GM20431 (cell line): Measurements from ENCODE around the gene NLRP13.
"Not testable (repeated sequence)": the region's sequence is repeated elsewhere in the genome, so short reads cannot be mapped to it uniquely, and the experiment has no call there.

Experiments used
- in situ Hi-C: fragments of 300-500 bp; cut with MseI, MboI; formaldehyde crosslinking; loops from one replicate; pipeline ENCODE4 v1.15.0; 2020; ENCODE audit warnings: low sequenced_read_pairs; ENCODE audit not compliant: unreplicated experiment

The NLRP13 gene

DNA sequence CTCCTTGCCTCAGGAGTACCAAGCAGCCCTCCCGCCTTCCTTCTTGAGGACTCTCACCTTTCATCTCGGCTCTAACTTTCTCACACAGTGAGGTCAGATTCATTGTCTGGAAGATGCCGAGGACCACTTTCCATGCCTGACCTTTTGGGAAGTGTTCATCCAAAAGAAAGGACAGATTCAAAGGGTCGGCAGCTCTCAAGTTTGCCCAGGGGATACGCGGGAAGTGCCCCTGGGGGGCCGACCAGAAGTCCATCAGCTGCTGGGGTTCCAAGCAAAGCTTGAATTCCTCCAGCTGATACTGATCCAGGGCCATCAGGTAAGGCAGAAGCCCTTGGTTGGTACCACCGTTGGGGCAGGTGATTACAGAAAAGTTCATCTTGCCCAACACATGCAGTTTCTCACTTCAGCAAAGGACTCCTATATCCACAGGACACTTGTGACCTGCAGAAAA, at the start of gene NLRP13:
TSS of gene NLRP13 (minus strand) at position 401 of the 451 bp plus-strand sequence. CDS start at position 376, 25 bp downstream.
- in situ Hi-C loops: no loop called here

DNA sequence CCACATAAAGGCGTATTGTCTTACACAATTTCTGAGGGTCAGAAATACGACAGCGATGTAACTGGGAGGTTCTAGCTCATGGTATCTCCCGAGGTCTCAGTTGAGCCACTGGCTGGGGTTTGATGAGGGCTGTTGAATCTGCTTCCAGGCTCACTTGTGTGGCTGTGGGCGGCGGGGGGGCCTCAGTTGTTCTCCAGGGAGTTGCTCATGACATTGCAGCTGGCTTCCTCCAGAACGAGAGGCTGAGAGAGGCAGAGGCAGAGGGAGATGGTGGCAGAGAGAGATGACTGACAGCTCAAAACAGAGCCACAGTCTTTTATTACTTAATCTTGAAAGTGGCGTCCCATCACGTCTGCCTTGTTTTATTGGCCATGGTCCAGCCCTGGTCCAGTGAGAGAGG, 48.3 kb upstream of the NLRP13 start:
- in situ Hi-C loops: no loop called here

DNA sequence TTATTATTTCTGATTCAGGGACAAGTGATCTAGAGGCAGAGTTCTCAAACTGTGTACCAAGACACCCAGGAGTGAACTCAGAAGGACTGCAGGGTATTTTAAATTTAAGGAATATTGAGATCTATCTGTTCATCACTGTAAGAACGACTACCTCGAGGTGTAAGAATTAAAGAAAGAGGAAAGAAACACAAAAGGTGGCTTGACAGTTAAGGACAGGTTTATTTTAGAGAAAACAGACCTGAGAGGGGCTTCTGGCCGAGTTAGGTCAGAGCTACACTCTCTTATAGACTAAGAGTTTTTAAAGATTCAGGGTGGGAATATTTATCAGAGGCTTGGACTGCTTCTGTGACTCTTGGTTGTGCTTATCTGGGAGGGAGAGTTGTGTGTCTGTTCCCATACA, 41.8 kb upstream of the NLRP13 start:
- in situ Hi-C loops: no loop called here

DNA sequence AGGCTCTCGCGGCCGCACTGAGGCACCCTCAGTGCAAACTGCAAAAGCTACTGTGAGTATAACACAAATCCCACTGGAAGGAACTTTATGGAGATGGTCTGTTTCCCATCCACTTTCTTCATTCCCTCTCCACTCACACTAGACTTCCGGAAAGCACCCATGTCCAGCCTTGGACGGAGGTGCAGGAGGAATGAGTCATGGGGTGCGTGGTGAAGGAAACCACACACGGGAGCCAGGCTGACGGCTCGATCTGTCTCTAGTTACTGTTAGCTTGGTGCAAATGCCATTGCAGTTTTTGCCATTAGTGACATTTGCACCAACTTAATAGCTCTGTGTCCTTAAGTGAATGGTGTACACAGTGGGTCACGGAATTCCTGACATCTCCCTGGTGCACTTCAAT, 30.1 kb upstream of the NLRP13 start:
- in situ Hi-C loops: no loop called here

DNA sequence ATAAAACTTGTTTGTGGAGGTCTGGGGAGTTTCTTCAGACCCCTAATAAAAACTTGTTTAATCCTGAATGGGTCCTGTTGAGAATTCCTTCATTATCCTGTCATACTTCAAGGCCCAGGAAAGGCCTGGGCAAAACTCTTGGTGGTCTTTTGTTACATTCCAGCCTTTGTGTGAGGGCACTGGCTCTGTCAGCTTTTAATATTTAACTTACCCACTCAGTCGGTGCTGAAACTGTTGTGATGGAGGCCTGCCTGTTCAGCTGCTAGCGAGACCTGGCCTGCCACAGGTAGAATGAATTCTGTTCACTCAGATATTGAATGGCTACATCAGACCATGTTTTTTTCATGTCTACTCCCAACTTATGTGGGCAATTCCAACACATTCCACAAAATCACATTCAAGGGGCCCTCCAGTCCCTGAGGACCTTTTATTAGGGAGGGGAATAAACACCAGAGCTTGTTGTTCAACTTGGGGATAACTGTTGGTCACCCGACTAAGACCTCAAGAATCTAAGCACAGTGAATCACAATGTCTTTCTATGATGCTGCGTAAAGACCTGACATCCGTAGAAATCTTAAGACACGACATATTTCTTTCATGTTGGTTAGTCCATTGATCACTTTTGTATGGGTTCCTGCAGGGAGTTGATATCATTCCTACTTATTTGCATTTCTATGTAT, 28.0 kb upstream of the NLRP13 start:
- in situ Hi-C loops: no loop called here

GRCh38 chr19:55958356-55958755, 26.2 kb upstream of the NLRP13 start:
- in situ Hi-C loops: no loop called here

DNA sequence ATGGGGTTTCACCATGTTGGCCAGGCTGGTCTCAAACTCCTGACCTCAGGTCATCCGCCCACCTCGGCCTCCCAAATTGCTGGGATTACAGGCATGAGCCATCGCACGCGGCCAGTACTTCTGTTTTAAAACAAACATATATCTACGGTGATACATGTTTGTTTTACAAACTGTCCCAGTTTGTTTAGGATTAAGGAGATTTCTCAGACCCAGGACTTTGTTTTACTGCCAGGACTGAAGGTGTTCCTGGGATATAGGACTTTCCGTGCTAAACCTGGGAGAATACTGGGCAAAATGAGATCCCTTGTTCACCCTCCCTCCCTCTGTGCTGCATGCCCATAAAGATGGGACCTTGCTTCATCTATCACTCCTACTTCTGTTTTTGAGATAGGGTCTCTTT, 24.3 kb upstream of the NLRP13 start:
- in situ Hi-C loops: no loop called here

DNA sequence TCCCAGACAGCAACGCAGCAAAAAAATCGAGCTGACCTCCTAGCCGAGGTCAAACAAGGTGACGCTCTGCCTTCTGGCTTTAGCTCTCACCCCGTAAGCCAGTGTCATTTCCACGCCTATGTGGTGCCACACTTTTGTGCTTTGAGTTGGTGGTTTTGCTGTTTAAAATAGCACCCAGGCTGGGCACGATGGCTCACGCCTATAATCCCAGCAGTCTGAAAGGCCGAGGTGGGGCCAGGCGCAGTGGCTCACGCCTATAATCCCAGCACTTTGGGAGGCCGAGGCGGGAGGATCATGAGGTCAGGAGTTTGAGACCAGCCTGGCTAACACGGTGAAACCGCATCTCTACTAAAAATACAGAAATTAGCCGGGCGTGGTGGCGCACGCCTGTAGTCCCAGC, 18.4 kb upstream of the NLRP13 start:
- in situ Hi-C loops: not testable (repeated sequence)

- in situ Hi-C loops: no loop called here
Measured at GRCh38 chr19:55947532-55947931, 15.4 kb upstream of the NLRP13 start, which contains the start of gene NLRP8. Gene NLRP8, plus strand, starts transcription at chr19:55947832.

DNA sequence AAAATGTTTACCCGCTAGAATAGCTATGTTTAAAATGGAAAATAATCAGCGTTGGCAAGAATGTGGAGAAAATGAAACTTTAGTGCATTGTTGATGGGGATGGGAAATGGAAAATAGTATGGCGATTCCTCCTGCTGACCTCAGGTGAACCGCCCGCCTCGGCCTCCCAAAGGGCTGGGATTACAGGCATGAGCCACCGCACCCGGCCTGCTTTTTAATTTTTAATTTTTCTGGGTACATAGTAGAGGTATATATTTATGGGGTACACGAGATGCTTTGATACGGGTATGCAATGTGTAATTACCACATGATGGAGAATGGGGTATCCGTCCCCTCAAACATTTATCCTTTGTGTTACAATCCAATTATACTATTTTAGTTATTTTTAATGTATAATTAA, 8.2 kb upstream of the NLRP13 start:
- in situ Hi-C loops: no loop called here

DNA sequence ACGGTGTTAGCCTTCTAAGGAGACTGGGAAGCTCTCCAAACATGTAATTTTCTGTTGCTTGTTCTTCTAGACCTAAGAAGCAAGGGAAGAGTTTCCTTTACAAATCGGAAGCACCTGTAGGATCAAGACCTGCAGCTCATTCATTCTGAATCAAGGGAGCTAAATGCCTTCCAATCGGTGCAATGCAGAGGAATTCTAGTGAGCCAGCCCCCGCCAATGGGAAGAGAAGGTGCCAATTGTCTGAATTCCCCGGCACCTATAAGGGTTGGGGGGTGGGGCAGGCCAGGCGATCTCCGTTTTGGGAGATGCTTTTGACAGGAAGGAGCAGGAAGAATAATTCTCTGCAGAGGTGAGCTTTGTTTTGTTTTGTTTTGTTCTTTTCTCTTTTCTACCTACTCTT, 7.1 kb upstream of the NLRP13 start:
- in situ Hi-C loops: no loop called here

- in situ Hi-C loops: no loop called here
Measured at GRCh38 chr19:55935206-55935605, 3.1 kb upstream of the NLRP13 start.

- in situ Hi-C loops: no loop called here
Measured at GRCh38 chr19:55930996-55931515, 1.1 kb downstream of the NLRP13 start.

- in situ Hi-C loops: not testable (repeated sequence)
Measured at GRCh38 chr19:55929258-55929657, 2.9 kb downstream of the NLRP13 start.

- in situ Hi-C loops: no loop called here
Measured at GRCh38 chr19:55927991-55928390, 4.1 kb downstream of the NLRP13 start.

- in situ Hi-C loops: no loop called here
Measured at GRCh38 chr19:55923556-55923955, 8.6 kb downstream of the NLRP13 start.

GRCh38 chr19:55913643-55914268, 18.4 kb downstream of the NLRP13 start:
- in situ Hi-C loops: no loop called here

GRCh38 chr19:55912916-55913315, 19.2 kb downstream of the NLRP13 start:
- in situ Hi-C loops: no loop called here

DNA sequence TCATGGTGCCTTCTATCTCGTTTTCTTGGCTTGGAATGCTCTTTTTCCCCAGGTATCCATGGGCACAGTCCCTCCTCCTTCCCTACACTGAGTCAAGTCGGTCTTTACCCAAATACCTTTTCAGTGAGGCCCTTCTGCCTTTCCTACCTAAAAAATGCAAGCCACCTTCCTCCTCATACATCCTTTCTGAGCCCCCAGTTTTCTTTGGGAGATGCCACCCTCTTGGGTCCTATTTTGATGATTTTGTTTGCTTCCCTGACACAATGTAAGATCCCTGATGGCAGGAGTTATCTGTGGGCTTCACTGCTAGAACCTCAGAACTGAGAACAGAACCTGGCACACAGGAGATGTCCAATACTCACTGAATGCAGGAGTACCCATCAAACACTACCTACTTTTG, 22.3 kb downstream of the NLRP13 start:
- in situ Hi-C loops: no loop called here

- in situ Hi-C loops: no loop called here
Measured at GRCh38 chr19:55907746-55908145, 24.4 kb downstream of the NLRP13 start.

DNA sequence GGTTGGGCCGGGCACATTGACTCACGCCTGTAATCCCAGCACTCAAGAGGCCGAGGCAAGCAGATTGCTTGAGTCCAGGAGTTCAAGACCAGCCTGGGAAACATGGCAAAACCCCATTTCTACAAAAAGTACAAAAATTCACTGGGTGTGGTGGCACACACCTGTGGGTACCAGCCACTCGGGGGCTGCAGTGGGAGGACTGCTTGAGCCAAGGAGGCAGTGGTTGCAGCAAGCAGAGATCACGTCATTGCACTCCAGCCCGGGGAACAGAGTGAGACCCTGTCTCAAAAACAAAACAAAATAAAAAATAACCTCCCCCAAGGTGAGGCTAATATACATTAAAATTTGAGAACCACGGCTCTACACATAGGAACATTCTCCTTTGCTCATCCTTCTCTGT, 24.9 kb downstream of the NLRP13 start:
- in situ Hi-C loops: no loop called here
